ENCODE data around the gene KCNT2. TPM values are rescaled to one million over a fixed set of nuclear protein-coding genes. Genes with fewer than 3 reads are reported as not detected.

The KCNT2 gene
- total and polyA plus RNA-seq, 9 of the 15 experiments (the other 6 are each of a cell fraction or from before 2014, with no cell fraction given), result 0.13 to 0.73 (median 0.28) TPM

GRCh38 chr1:196319301-196319700, 288.9 kb downstream of the KCNT2 start (continued):
- TF ChIP-seq ZNF224 (CRISPR knock-in tag; IDR thresholded peaks at IDR 0.05) (no peak), FOXM1 (IDR thresholded peaks at IDR 0.05; ENCODE audit: low read depth) (no peak), FOXM1 (CRISPR knock-in tag; IDR thresholded peaks at IDR 0.05; ENCODE audit: low read depth) (no peak), RBFOX2 (IDR thresholded peaks at IDR 0.05; ENCODE audit: low read depth, low read length) (no peak), NR2C2 (CRISPR knock-in tag; IDR thresholded peaks at IDR 0.05) (no peak), NR2C2 (tag; IDR thresholded peaks at IDR 0.05) (no peak), HEY1 (CRISPR knock-in tag; IDR thresholded peaks at IDR 0.05; ENCODE audit: borderline replicate concordance) (no peak), SMARCB1 (IDR thresholded peaks at IDR 0.05; ENCODE audit: insufficient read length, low read depth) (no peak), HNRNPH1 (optimal IDR thresholded peaks at IDR 0.05; ENCODE audit: low read depth, low read length) (no peak), RAD51 (IDR thresholded peaks at IDR 0.05; ENCODE audit: borderline replicate concordance, low read depth) (no peak), ZNF24 (IDR thresholded peaks at IDR 0.05) (no peak)
- TF ChIP-seq, protein P1, sequence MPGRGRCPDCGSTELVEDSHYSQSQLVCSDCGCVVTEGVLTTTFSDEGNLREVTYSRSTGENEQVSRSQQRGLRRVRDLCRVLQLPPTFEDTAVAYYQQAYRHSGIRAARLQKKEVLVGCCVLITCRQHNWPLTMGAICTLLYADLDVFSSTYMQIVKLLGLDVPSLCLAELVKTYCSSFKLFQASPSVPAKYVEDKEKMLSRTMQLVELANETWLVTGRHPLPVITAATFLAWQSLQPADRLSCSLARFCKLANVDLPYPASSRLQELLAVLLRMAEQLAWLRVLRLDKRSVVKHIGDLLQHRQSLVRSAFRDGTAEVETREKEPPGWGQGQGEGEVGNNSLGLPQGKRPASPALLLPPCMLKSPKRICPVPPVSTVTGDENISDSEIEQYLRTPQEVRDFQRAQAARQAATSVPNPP (IDR thresholded peaks at IDR 0.05; ENCODE audit: borderline replicate concordance, insufficient read depth, insufficient read length), result no peak
